ENCODE data around the gene JMJD1C. TPM values are rescaled to one million over a fixed set of nuclear protein-coding genes. Genes with fewer than 3 reads are reported as not detected.

Gene JMJD1C
- total RNA-seq, 1 donor from 2014 or later: 83.7 TPM

GRCh38 chr10:63468947-63469346, 3.2 kb upstream of the JMJD1C start:
- TF ChIP-seq, protein P1, sequence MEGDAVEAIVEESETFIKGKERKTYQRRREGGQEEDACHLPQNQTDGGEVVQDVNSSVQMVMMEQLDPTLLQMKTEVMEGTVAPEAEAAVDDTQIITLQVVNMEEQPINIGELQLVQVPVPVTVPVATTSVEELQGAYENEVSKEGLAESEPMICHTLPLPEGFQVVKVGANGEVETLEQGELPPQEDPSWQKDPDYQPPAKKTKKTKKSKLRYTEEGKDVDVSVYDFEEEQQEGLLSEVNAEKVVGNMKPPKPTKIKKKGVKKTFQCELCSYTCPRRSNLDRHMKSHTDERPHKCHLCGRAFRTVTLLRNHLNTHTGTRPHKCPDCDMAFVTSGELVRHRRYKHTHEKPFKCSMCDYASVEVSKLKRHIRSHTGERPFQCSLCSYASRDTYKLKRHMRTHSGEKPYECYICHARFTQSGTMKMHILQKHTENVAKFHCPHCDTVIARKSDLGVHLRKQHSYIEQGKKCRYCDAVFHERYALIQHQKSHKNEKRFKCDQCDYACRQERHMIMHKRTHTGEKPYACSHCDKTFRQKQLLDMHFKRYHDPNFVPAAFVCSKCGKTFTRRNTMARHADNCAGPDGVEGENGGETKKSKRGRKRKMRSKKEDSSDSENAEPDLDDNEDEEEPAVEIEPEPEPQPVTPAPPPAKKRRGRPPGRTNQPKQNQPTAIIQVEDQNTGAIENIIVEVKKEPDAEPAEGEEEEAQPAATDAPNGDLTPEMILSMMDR (IDR thresholded peaks at IDR 0.05; ENCODE audit: unreplicated experiment): no peak
- Mint-ChIP-seq H3K27me3 (ENCODE audit: unreplicated experiment) (peaks cover 8% of the 10 kb centered on the region), H3K9me3 (ENCODE audit: unreplicated experiment) (no peaks in the 10 kb centered on the region), H3K36me3 (ENCODE audit: low read depth, unreplicated experiment) (no peaks in the 10 kb centered on the region), H3K4me1 (ENCODE audit: unreplicated experiment) (peaks cover 11% of the 10 kb centered on the region), H3K27ac (ENCODE audit: unreplicated experiment) (no peak overlapping the region), H3K4me3 (ENCODE audit: unreplicated experiment) (no peak overlapping the region)
- DNase-seq (ENCODE audit: low spot score): no peak

GRCh38 chr10:63467841-63468240, 2.1 kb upstream of the JMJD1C start:
- no peaks in the 10 kb centered on the region for H3K9me3 Mint-ChIP-seq (ENCODE audit: unreplicated experiment)
- peaks cover 8% of the 10 kb centered on the region for H3K27me3 Mint-ChIP-seq (ENCODE audit: unreplicated experiment)
- H3K4me1 Mint-ChIP-seq (ENCODE audit: unreplicated experiment): peaks cover 12% of the 10 kb centered on the region
- no peak overlapping the region for H3K27ac Mint-ChIP-seq (ENCODE audit: unreplicated experiment)
- DNase-seq (ENCODE audit: low spot score): no peak
- H3K36me3 Mint-ChIP-seq (ENCODE audit: low read depth, unreplicated experiment): no peaks in the 10 kb centered on the region
- H3K4me3 Mint-ChIP-seq (ENCODE audit: unreplicated experiment): no peak overlapping the region
- TF ChIP-seq, protein P1 (IDR thresholded peaks at IDR 0.05; ENCODE audit: unreplicated experiment): no peak

- no peaks in the 10 kb centered on the region for H3K36me3 Mint-ChIP-seq (ENCODE audit: low read depth, unreplicated experiment)
- TF ChIP-seq, protein P1 (IDR thresholded peaks at IDR 0.05; ENCODE audit: unreplicated experiment): no peak
- peak overlapping the region; percentile 95 for H3K27ac Mint-ChIP-seq (ENCODE audit: unreplicated experiment)
- H3K27me3 Mint-ChIP-seq (ENCODE audit: unreplicated experiment): peaks cover 8% of the 10 kb centered on the region
- DNase-seq (ENCODE audit: low spot score): peak; percentile 11
- peaks cover 14% of the 10 kb centered on the region for H3K4me1 Mint-ChIP-seq (ENCODE audit: unreplicated experiment)
- H3K9me3 Mint-ChIP-seq (ENCODE audit: unreplicated experiment): no peaks in the 10 kb centered on the region
- peak overlapping the region; percentile 94 for H3K4me3 Mint-ChIP-seq (ENCODE audit: unreplicated experiment)
Measured at GRCh38 chr10:63466144-63466935, 563 bp upstream of the JMJD1C start.

GRCh38 chr10:63464402-63465292, 1.1 kb downstream of the JMJD1C start:
- peaks cover 14% of the 10 kb centered on the region for H3K4me1 Mint-ChIP-seq (ENCODE audit: unreplicated experiment)
- DNase-seq (ENCODE audit: low spot score): no peak
- H3K4me3 Mint-ChIP-seq (ENCODE audit: unreplicated experiment): peak overlapping the region; percentile 91
- H3K36me3 Mint-ChIP-seq (ENCODE audit: low read depth, unreplicated experiment): no peaks in the 10 kb centered on the region
- peaks cover 8% of the 10 kb centered on the region for H3K27me3 Mint-ChIP-seq (ENCODE audit: unreplicated experiment)
- TF ChIP-seq, protein P1 (IDR thresholded peaks at IDR 0.05; ENCODE audit: unreplicated experiment): no peak
- peak overlapping the region; percentile 84 for H3K27ac Mint-ChIP-seq (ENCODE audit: unreplicated experiment)
- H3K9me3 Mint-ChIP-seq (ENCODE audit: unreplicated experiment): no peaks in the 10 kb centered on the region
